DOHH2 (cell line): ENCODE measurements around the gene KRTAP12-4.

ENCODE experiments used
- H3F3A ChIP-seq: fragments of 200-600 bp; sonication (generic), shearing (Covaris generic); 2 replicates; pipeline ENCODE4 v1.6.0; 2016; ENCODE audit warnings: antibody characterized with exemption, mild to moderate bottlenecking; ENCODE audit not compliant: control insufficient read depth, insufficient read depth
- H3K27ac ChIP-seq: fragments of 200-600 bp; sonication (generic); 2 replicates; pipeline ENCODE4 v1.5.1; 2014; ENCODE audit warnings: low read depth, mild to moderate bottlenecking, low read length, moderate library complexity
- H3K27me3 ChIP-seq: fragments of 200-600 bp; sonication (generic); 2 replicates; pipeline ENCODE4 v1.6.1; 2014; ENCODE audit warnings: mild to moderate bottlenecking, low read length, mixed read lengths; ENCODE audit not compliant: control insufficient read depth
- H3K36me3 ChIP-seq: fragments of 200-600 bp; sonication (generic); 2 replicates; pipeline ENCODE4 v1.6.1; 2014; ENCODE audit warnings: mild to moderate bottlenecking, low read length, moderate library complexity, mixed read lengths; ENCODE audit not compliant: control insufficient read depth
- H3K4me1 ChIP-seq: fragments of 200-600 bp; sonication (generic); 2 replicates; pipeline ENCODE4 v1.6.1; 2014; ENCODE audit warnings: mild to moderate bottlenecking, low read length, mixed read lengths; ENCODE audit not compliant: control insufficient read depth
- H3K4me2 ChIP-seq: fragments of 200-600 bp; sonication (generic); 2 replicates; pipeline ENCODE4 v1.6.0; 2014; ENCODE audit warnings: mild to moderate bottlenecking, low read length, moderate library complexity
- H3K4me3 ChIP-seq: fragments of 200-600 bp; sonication (generic); 2 replicates; pipeline ENCODE4 v1.5.1; 2014; ENCODE audit warnings: mild to moderate bottlenecking, low read length, mixed read lengths
- H3K79me2 ChIP-seq: fragments of 200-600 bp; sonication (generic); 2 replicates; pipeline ENCODE4 v1.6.1; 2014; ENCODE audit warnings: mild to moderate bottlenecking, low read length, mixed read lengths; ENCODE audit not compliant: control insufficient read depth
- H3K9me2 ChIP-seq: fragments of 200-600 bp; sonication (generic); replicated peaks from 2 replicates; pipeline ENCODE4 v1.6.1; 2014; ENCODE audit warnings: mild to moderate bottlenecking, low read length, mixed read lengths; ENCODE audit not compliant: control insufficient read depth
- H3K9me3 ChIP-seq: fragments of 200-600 bp; sonication (generic); 2 replicates; pipeline ENCODE4 v1.6.1; 2014; ENCODE audit warnings: antibody characterized with exemption, low read length, mixed read lengths; ENCODE audit not compliant: control insufficient read depth, insufficient read depth
- H4K20me1 ChIP-seq: fragments of 200-600 bp; sonication (generic); 2 replicates; pipeline ENCODE4 v1.6.0; 2014; ENCODE audit warnings: low read depth, mild to moderate bottlenecking, antibody characterized with exemption, low read length, moderate library complexity; ENCODE audit not compliant: control insufficient read depth, insufficient read depth
- EZH2phosphoT487 ChIP-seq: fragments of 200-600 bp; sonication (generic); IDR thresholded peaks from 2 replicates; pipeline ENCODE4 v1.6.1; 2017; ENCODE audit warnings: borderline replicate concordance, mild to moderate bottlenecking, antibody characterized with exemption, low read length, moderate library complexity, mixed read lengths
- TF ChIP-seq, protein P1 (sequence below): fragments of 200-600 bp; sonication (generic); IDR thresholded peaks from one replicate; pipeline ENCODE4 v1.5.1; 2014; ENCODE audit warnings: antibody characterized with exemption, mild to moderate bottlenecking, low read depth, low read length; ENCODE audit not compliant: poor library complexity, severe bottlenecking

KRTAP12-4 gene

DNA sequence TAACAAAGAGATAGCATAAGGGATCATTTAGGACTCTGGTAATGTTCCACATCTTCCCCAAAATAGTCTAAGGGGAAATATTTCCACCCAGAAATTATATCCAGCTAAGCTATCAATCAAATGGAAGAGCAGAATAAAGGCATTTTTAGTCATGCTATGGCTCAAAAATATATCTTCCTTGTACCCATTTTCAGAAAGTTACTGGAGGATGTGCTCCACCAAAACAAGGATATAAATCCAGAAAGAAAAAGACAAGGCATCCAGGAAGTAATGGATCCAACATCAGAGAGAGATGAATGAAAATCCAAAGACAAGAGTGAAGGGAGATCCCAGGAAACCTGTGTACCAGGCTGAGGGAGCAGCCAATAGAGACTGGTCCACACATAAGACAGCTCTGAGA is 45.3 kb downstream of the KRTAP12-4 start:
- Histone ChIP-seq H3F3A (no peaks in the 10 kb centered on the region), H3K27me3 (no peaks in the 10 kb centered on the region), H3K36me3 (no peaks in the 10 kb centered on the region), H4K20me1 (no peaks in the 10 kb centered on the region), H3K4me1 (no peaks in the 10 kb centered on the region), H3K9me3 (peaks cover 14% of the 10 kb centered on the region), H3K4me3 (no peak overlapping the region), H3K79me2 (no peaks in the 10 kb centered on the region), H3K4me2 (no peak overlapping the region), H3K27ac (no peak overlapping the region), H3K9me2 (no peaks in the 10 kb centered on the region)
- TF ChIP-seq, protein P1, sequence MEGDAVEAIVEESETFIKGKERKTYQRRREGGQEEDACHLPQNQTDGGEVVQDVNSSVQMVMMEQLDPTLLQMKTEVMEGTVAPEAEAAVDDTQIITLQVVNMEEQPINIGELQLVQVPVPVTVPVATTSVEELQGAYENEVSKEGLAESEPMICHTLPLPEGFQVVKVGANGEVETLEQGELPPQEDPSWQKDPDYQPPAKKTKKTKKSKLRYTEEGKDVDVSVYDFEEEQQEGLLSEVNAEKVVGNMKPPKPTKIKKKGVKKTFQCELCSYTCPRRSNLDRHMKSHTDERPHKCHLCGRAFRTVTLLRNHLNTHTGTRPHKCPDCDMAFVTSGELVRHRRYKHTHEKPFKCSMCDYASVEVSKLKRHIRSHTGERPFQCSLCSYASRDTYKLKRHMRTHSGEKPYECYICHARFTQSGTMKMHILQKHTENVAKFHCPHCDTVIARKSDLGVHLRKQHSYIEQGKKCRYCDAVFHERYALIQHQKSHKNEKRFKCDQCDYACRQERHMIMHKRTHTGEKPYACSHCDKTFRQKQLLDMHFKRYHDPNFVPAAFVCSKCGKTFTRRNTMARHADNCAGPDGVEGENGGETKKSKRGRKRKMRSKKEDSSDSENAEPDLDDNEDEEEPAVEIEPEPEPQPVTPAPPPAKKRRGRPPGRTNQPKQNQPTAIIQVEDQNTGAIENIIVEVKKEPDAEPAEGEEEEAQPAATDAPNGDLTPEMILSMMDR = no peak
- no peak for TF ChIP-seq EZH2phosphoT487

DNA sequence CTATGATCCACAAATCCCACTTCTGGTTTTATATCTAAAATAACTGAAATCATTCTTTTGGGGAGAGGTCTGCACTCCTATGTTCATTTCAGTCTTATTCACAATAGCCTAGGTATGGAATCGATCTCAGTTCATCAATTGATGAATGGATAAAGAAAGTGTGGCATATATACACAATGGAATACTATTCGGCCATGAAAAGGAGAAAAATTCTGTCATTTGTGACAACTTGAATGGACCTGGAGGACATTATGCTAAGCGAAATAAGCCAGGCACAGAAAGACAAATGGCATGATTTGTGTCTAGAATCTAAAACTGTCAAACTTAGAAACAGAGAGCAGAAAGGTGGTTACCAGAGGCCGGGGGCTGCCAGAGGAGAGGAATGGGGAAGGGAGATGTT is 48.0 kb downstream of the KRTAP12-4 start:
- TF ChIP-seq, protein P1 = no peak
- no peak for TF ChIP-seq EZH2phosphoT487
- Histone ChIP-seq H3K9me2 (no peaks in the 10 kb centered on the region), H3K4me1 (no peaks in the 10 kb centered on the region), H4K20me1 (no peaks in the 10 kb centered on the region), H3K27ac (no peak overlapping the region), H3K27me3 (no peaks in the 10 kb centered on the region), H3K79me2 (no peaks in the 10 kb centered on the region), H3K4me2 (no peak overlapping the region), H3K4me3 (no peak overlapping the region), H3K9me3 (peaks cover 8% of the 10 kb centered on the region), H3K36me3 (no peaks in the 10 kb centered on the region), H3F3A (no peaks in the 10 kb centered on the region)
